ENCODE measurements around the gene SPTB.

The SPTB gene

GRCh38 chr14:64775081-64775777 is 104.5 kb downstream of the SPTB start:
- no peak for DNase-seq
- in situ Hi-C loops (cut with MboI; ENCODE audit: low pct_unique_long_range_greater_than_20kb, low sequenced_read_pairs), result no loop called here

DNA sequence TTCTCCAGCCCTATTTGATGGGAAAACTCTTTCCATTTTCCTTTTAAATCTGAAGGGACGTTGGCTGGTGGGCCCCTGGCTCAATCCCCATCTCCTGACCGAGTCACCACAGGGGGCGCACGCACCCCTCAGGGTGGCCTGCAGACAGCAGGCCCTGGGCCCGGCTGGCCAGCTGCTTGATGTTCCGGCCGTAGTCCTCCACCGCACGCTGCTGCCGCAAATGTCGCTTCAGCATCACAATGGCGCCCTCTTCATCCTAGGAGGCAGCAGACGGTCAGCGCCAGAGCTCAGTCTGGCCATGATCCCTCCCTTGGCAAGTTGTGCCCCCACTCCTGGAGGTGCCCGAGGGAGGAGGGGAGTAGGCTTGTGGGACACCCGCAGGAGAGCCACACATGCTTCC is 105.4 kb downstream of the SPTB start:
- DNase-seq, result no peak
- in situ Hi-C loops (cut with MboI; ENCODE audit: low pct_unique_long_range_greater_than_20kb, low sequenced_read_pairs), result no loop called here

- in situ Hi-C loops (cut with MboI; ENCODE audit: low pct_unique_long_range_greater_than_20kb, low sequenced_read_pairs), result no loop called here
- no peak for DNase-seq
Observed at GRCh38 chr14:64773577-64773976, 106.1 kb downstream of the SPTB start.

GRCh38 chr14:64773046-64773445 is 106.7 kb downstream of the SPTB start:
- in situ Hi-C loops (cut with MboI; ENCODE audit: low pct_unique_long_range_greater_than_20kb, low sequenced_read_pairs), result no loop called here
- DNase-seq, result no peak

DNA sequence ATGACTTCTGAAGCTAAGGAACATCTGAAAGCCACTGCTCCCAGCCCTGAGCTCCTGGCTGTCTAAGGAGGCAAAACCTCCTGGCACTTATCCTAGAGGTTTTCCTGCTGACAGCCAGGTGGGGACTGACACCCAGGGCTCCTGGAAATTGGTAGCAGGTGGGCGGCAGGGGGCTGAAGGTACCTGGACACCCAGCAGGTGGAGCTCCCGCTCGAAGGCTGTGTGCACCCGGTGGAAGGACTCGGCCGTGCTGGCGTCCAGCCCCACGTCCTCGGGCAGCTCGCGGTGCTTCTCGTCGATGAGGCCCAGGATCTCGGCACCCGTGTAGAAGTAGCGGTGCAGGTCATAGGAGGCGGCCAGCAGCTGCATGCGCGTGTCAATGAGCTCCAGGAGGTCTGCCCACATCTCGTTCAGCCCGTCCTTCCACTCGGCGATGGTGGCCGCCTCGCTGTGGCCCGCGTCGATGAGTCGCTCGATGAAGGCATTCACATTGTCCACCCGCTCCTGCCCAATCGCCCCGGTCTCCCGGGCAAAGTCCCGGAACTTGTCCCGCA is 107.2 kb downstream of the SPTB start:
- in situ Hi-C loops (cut with MboI; ENCODE audit: low pct_unique_long_range_greater_than_20kb, low sequenced_read_pairs), result no loop called here
- DNase-seq, result no peak

- no peak for DNase-seq
- in situ Hi-C loops (cut with MboI; ENCODE audit: low pct_unique_long_range_greater_than_20kb, low sequenced_read_pairs), result no loop called here
Observed at GRCh38 chr14:64771161-64771560, 108.5 kb downstream of the SPTB start.

DNA sequence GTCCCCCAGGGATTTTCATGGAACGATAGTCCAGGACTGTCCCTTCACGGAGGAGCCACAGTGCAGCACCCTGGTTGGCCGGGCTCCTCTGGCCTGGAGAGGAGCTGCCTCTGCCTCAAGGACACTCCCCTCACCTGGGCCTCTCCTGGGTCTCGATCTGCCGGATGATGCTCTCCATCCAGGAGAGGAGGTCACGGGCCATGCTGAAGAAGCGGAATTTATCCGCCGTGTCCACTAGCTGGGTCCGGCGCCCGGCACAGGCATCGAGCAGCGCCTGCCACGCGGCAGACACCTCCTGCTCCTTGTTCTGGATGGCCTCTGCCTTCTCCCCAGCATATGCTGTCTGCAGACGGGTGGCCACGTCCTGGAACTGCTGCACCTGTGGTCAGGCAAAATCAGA is 109.0 kb downstream of the SPTB start:
- in situ Hi-C loops (cut with MboI; ENCODE audit: low pct_unique_long_range_greater_than_20kb, low sequenced_read_pairs), result no loop called here
- no peak for DNase-seq

DNA sequence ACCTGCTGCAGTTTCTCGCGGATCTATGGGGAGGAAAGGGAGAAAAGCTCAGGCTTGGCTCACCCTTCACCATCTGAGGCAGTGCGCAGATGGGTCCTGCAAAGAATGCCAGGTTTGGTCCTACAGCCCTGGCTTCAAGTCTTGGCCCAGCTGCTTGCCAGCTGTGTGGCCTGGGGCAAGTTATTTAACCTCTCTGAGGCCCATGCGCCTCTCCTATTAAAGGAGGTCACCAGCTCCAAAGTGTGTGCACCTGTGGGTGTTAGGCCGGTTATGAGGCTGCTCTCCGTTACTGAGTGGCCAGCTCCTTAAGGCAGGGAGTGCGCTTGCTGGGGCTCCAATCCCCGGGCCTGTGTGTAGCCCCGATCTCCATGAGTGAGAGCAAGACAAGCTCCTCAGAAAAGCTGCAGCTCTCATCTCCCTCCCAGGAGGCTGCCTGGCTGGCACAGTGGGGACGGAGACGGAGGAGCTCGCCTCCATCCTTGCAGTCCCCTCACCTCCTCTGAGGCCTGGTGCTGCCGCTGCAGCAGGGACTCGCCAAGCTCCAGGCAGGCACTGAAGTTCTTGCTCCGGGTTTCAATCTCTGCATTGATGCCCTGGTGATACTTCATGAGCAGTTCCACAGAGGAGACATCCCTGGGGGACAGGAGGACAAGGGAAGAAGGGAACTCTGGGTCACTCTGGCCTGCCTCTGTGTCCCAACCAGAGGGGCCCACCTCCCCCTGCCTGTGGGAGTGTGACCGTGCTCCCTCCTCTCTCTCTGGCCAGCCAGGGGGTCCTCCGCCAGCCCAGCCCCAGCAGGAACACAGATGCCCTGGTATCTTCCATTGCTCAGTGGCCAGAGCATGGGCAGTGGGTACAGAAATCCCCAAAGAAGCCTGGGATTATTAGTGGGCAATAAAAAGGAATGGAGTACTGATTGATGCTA is 110.3 kb downstream of the SPTB start:
- in situ Hi-C loops (cut with MboI; ENCODE audit: low pct_unique_long_range_greater_than_20kb, low sequenced_read_pairs), result loop anchor here (10.0 kb wide), 1 partner anchor 95 kb away; no protein-coding TSS in a partner anchor
- no peak for DNase-seq

DNA sequence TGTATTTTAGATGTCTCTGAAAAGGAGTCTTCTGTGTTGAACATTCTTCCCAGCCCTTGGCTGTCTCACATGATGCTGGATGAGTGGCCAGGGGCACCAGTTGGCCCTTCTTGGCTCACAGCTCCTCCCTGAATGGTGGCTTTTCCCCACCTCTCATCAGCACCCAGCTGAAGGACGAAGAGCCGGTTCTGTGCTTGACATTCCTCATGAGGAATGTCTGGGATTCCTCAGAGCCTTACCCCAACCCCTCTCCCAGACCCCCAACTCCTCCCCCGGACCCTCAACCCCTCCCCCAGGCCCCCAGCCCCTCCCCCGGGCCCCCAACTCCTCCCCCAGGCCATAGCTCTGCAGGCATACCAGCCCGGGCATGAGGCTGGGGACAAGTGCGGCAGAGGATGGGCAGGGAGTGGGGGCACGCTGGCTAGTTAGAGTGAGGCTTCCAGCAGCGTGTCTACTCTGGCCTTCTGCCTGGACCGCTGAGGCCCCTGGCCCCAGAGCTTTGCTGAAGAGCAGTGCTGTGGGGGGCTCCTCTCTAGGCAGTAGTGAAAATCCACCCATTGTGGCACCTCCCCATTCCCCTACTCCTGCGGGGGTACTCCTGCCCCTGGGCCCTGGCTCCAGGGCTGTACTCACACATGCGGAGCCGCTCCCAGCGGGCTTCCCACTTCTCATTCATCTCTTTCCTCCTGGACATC is 111.2 kb downstream of the SPTB start:
- no peak for DNase-seq
- in situ Hi-C loops (cut with MboI; ENCODE audit: low pct_unique_long_range_greater_than_20kb, low sequenced_read_pairs), result loop anchor here (10.0 kb wide), 1 partner anchor 94 kb away; no protein-coding TSS in a partner anchor

- no peak for DNase-seq
Observed at GRCh38 chr14:64767215-64767964, 112.3 kb downstream of the SPTB start.

GRCh38 chr14:64766430-64767151 is 113.1 kb downstream of the SPTB start:
- no peak for DNase-seq
- in situ Hi-C loops (cut with MboI; ENCODE audit: low pct_unique_long_range_greater_than_20kb, low sequenced_read_pairs), result loop anchor here (10.0 kb wide), 1 partner anchor 92 kb away; no protein-coding TSS in a partner anchor

More at GRCh38 chr14:64767215-64767964, 112.3 kb downstream of the SPTB start:
- in situ Hi-C loops (cut with MboI; ENCODE audit: low pct_unique_long_range_greater_than_20kb, low sequenced_read_pairs), result loop anchor here (10.0 kb wide), 1 partner anchor 93 kb away; no protein-coding TSS in a partner anchor

GRCh38 chr14:64765740-64766302 is 113.9 kb downstream of the SPTB start:
- no peak for DNase-seq
- in situ Hi-C loops (cut with MboI; ENCODE audit: low pct_unique_long_range_greater_than_20kb, low sequenced_read_pairs), result loop anchor here (10.0 kb wide), 1 partner anchor 91 kb away; no protein-coding TSS in a partner anchor

GRCh38 chr14:64764641-64765520 is 114.8 kb downstream of the SPTB start:
- in situ Hi-C loops (cut with MboI; ENCODE audit: low pct_unique_long_range_greater_than_20kb, low sequenced_read_pairs), result loop anchor here (10.0 kb wide), 1 partner anchor 90 kb away; no protein-coding TSS in a partner anchor
- peak; percentile 88 for DNase-seq

GRCh38 chr14:64763801-64764621 is 115.7 kb downstream of the SPTB start:
- in situ Hi-C loops (cut with MboI; ENCODE audit: low pct_unique_long_range_greater_than_20kb, low sequenced_read_pairs), result loop anchor here (10.0 kb wide), 1 partner anchor 89 kb away; no protein-coding TSS in a partner anchor
- DNase-seq, result peak; percentile 58

GRCh38 chr14:64763085-64763782 is 116.5 kb downstream of the SPTB start:
- in situ Hi-C loops (cut with MboI; ENCODE audit: low pct_unique_long_range_greater_than_20kb, low sequenced_read_pairs), result loop anchor here (10.0 kb wide), 1 partner anchor 88 kb away; no protein-coding TSS in a partner anchor
- DNase-seq, result no peak
